ENCODE results near the gene WAS. TPM values are rescaled to one million over a fixed set of nuclear protein-coding genes. Genes with fewer than 3 reads are reported as not detected.
A peak's percentile ranks its signal among the peaks of the same experiment; 100 is the strongest.

Gene WAS
- total RNA-seq, 1 experiment from 2014 or later: 0.24 TPM

DNA sequence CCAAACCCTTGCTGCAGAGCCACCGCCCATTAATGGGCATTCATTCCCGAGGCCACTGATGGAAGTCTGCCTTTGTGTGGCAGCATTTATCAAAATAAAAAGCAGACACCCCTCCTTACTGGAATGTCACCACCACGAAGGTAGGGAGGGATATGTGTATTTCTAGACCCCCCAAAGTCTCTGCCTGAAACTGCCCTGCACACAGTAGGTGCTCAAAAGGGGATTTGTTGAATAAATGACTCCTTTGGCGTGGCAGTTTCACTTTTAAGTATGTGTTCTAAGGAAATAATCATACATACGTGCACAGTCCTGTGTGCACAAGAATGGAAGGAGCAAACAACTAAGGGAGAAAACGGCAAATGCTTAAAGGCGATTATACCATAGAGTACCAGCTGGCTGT is 54.3 kb downstream of the WAS start:
- H3K4ac ChIP-seq (ENCODE audit: low read depth, low read length): no peak overlapping the region
- H3K27me3 Mint-ChIP-seq (ENCODE audit: low read depth): peaks cover 3% of the 10 kb centered on the region
- no peaks in the 10 kb centered on the region for H3K27me3 ChIP-seq (ENCODE audit: insufficient read depth, low read length)
- no peak overlapping the region for H4K5ac ChIP-seq (ENCODE audit: insufficient read length, low read depth, low read length)
- peaks cover 28% of the 10 kb centered on the region for H3K9me3 ChIP-seq (ENCODE audit: control insufficient read depth, low read depth, low read length)
- peak overlapping the region; percentile 62 for H3K27ac ChIP-seq (ENCODE audit: insufficient read length, low read depth, low read length)
- H2AK5ac ChIP-seq (ENCODE audit: insufficient read length, low read length): no peak overlapping the region
- H4K91ac ChIP-seq (ENCODE audit: insufficient read length, low read depth, low read length): no peak overlapping the region
- no peak overlapping the region for H3K56ac ChIP-seq (ENCODE audit: insufficient read length, low read depth, low read length)
- peak overlapping the region; percentile 71 for H3K4me2 ChIP-seq (ENCODE audit: insufficient read depth, insufficient read length, low read length)
- H3K27ac Mint-ChIP-seq: peak overlapping the region; percentile 93 to 98 (median 96); a peak in 5 of 7 replicates
- no peak overlapping the region for H2BK12ac ChIP-seq (ENCODE audit: insufficient read length, low read depth, low read length)
- no peak overlapping the region for H4K8ac ChIP-seq (replicated peaks; ENCODE audit: insufficient read length, low read depth, low read length)
- peak overlapping the region; percentile 84 for H3K9ac ChIP-seq (ENCODE audit: extremely low read depth, insufficient read length, low read length)
- H3K4me1 ChIP-seq (ENCODE audit: insufficient read depth, low read length): no peaks in the 10 kb centered on the region; the same call in none of the 2 replicates
- no peak overlapping the region for H2BK20ac ChIP-seq (ENCODE audit: low read depth, low read length, poor library complexity, severe bottlenecking)
- peaks cover 4% of the 10 kb centered on the region for H3K23me2 ChIP-seq (ENCODE audit: insufficient read length, low read depth, low read length, poor library complexity, severe bottlenecking)
- no peak overlapping the region for H3K18ac ChIP-seq (ENCODE audit: insufficient read length, low read depth, low read length)
- no peak overlapping the region for H3T11ph ChIP-seq (ENCODE audit: low read length)
- no peak overlapping the region for H2BK5ac ChIP-seq (ENCODE audit: insufficient read length, low read length)
- H3K14ac ChIP-seq (ENCODE audit: insufficient read depth, low read length): no peak overlapping the region
- WGBS (ENCODE audit: extremely low coverage, insufficient read length, low lambda C conversion rate): no CpG with 5 or more reads among the region's 7 CpGs
- TF ChIP-seq, protein P1, sequence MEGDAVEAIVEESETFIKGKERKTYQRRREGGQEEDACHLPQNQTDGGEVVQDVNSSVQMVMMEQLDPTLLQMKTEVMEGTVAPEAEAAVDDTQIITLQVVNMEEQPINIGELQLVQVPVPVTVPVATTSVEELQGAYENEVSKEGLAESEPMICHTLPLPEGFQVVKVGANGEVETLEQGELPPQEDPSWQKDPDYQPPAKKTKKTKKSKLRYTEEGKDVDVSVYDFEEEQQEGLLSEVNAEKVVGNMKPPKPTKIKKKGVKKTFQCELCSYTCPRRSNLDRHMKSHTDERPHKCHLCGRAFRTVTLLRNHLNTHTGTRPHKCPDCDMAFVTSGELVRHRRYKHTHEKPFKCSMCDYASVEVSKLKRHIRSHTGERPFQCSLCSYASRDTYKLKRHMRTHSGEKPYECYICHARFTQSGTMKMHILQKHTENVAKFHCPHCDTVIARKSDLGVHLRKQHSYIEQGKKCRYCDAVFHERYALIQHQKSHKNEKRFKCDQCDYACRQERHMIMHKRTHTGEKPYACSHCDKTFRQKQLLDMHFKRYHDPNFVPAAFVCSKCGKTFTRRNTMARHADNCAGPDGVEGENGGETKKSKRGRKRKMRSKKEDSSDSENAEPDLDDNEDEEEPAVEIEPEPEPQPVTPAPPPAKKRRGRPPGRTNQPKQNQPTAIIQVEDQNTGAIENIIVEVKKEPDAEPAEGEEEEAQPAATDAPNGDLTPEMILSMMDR (conservative IDR thresholded peaks at IDR 0.05): no peak
- DNase-seq: no peak
- H3K4me1 Mint-ChIP-seq: peaks cover 0 to 14% of the 10 kb centered on the region in 2 experiments; a peak in 3 of 4 replicates
- no peak overlapping the region for H2BK15ac ChIP-seq (ENCODE audit: low read depth, low read length)
- no peaks in the 10 kb centered on the region for H4K20me1 ChIP-seq (ENCODE audit: control insufficient read depth, insufficient read depth, insufficient read length)
- H3K79me1 ChIP-seq (ENCODE audit: insufficient read depth, low read depth, low read length, poor library complexity, severe bottlenecking): no peaks in the 10 kb centered on the region
- no peaks in the 10 kb centered on the region for H3K79me2 ChIP-seq (ENCODE audit: insufficient read depth, low read length)
- H3K23ac ChIP-seq (ENCODE audit: insufficient read length, low read depth, low read length): no peak overlapping the region
- no peak overlapping the region for H2BK120ac ChIP-seq (ENCODE audit: low read depth, low read length, poor library complexity, severe bottlenecking)
- H2AFZ ChIP-seq (ENCODE audit: low read length): no peak overlapping the region
- peak overlapping the region; percentile 82 to 87 for H3K4me3 Mint-ChIP-seq
- peaks cover 67 to 82% of the 10 kb centered on the region in 2 experiments for H3K9me3 Mint-ChIP-seq
- H3K36me3 Mint-ChIP-seq (ENCODE audit: insufficient read depth in 1 of 3, low read depth in 3 of 3): peaks cover 3 to 7% (median 6%) of the 10 kb centered on the region in 3 experiments; a peak in 4 of 7 replicates

Other genes with a start within 250 kb of the WAS start
- gene SLC38A5, start 213.5 kb upstream of the WAS start, total RNA-seq (2021): 25.1 and 28.3 TPM in 2 replicates
- gene FTSJ1, start 207.6 kb upstream of the WAS start, total RNA-seq (2021): 49.4 and 52.8 TPM in 2 replicates
- gene PORCN, start 174.8 kb upstream of the WAS start, total RNA-seq (2021): 12.6 and 13.2 TPM in 2 replicates
- gene EBP, start 162.0 kb upstream of the WAS start, total RNA-seq (2021): 117 and 124 TPM in 2 replicates
- 9.6 and 10.2 TPM in 2 replicates for gene TBC1D25, start 144.1 kb upstream of the WAS start, total RNA-seq (2021)
- gene RBM3, start 109.3 kb upstream of the WAS start, total RNA-seq (2021): 259 and 264 TPM in 2 replicates
- gene WDR13, start 86.3 kb upstream of the WAS start, total RNA-seq (2021): 29.4 and 30.0 TPM in 2 replicates
- gene SUV39H1, start 12.9 kb downstream of the WAS start, total RNA-seq (2021): 16.2 and 17.4 TPM in 2 replicates
- not detected in 2 replicates for gene GLOD5, start 77.9 kb downstream of the WAS start, total RNA-seq (2021)
- gene GATA1, start 102.8 kb downstream of the WAS start, total RNA-seq (2021): not detected in 2 replicates
- gene HDAC6, start 118.3 kb downstream of the WAS start, total RNA-seq (2021): 52.8 and 57.9 TPM in 2 replicates
- 0.18 TPM in 1 of 2 replicates, not detected in the other for gene ERAS, start 142.7 kb downstream of the WAS start, total RNA-seq (2021)
- 3.9 and 4.0 TPM in 2 replicates for gene PCSK1N, start 151.8 kb downstream of the WAS start, total RNA-seq (2021)
- 89.0 and 89.7 TPM in 2 replicates for gene TIMM17B, start 214.0 kb downstream of the WAS start, total RNA-seq (2021)
- gene PQBP1, start 214.1 kb downstream of the WAS start, total RNA-seq (2021): 87.5 and 87.9 TPM in 2 replicates
- 29.1 and 32.9 TPM in 2 replicates for gene SLC35A2, start 227.8 kb downstream of the WAS start, total RNA-seq (2021)
- 154 and 163 TPM in 2 replicates for gene PIM2, start 235.2 kb downstream of the WAS start, total RNA-seq (2021)